Measurements from ENCODE around the gene SLC36A4. TPM values are rescaled to one million over a fixed set of nuclear protein-coding genes. Genes with fewer than 3 reads are reported as not detected.

Gene SLC36A4
- total and polyA plus RNA-seq, 2 of the 13 experiments (the other 11 are each of a cell fraction or from before 2014, with no cell fraction given) = 7.3 to 9.5 TPM

DNA sequence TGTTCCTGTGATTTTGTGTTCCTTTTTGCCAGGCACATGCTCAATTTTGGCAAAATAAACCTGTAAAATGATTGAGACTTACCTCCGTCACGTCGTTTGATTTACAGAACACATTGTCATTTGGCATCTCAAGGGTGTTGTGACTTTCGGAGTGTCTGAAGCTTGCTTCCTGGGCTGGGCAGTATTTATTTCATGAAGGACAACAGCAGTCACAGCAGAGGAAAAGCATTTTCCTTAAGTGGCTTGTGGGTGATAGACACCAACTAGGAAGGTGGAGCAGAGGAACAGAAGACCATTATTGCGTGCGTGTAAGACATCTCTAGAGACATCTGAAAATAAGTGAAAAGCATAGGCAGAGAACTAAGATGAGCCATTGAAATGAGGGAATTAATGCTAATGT lies 80.2 kb downstream of the SLC36A4 start:
- intact Hi-C loops (cut with micrococcal nuclease; ENCODE audit: unreplicated experiment) = no loop called here
- Histone ChIP-seq H3K4me3 (replicated peaks in 1 of 3; ENCODE audit: insufficient read depth in 1 of 3, low read depth in 2 of 3, low read length in 3 of 3) (no peak overlapping the region), H3K27ac (ENCODE audit: extremely low read length, insufficient read depth, low read length) (no peak overlapping the region), H4K20me1 (ENCODE audit: insufficient read depth, low read length) (no peaks in the 10 kb centered on the region), H3K4me1 (ENCODE audit: insufficient read depth, low read length) (no peaks in the 10 kb centered on the region), H2AFZ (ENCODE audit: low read length) (no peak overlapping the region), H3K27me3 (ENCODE audit: control insufficient read depth in 1 of 2, insufficient read depth in 2 of 2, low read length in 2 of 2) (no peaks in the 10 kb centered on the region; a peak in 1 of 5 replicates), H3K79me2 (ENCODE audit: insufficient read depth, low read length) (no peaks in the 10 kb centered on the region), H3K4me2 (ENCODE audit: low read depth, low read length) (no peak overlapping the region), H3K9me3 (ENCODE audit: low read length) (no peaks in the 10 kb centered on the region), H3K9ac (ENCODE audit: insufficient read depth, low read depth, low read length) (no peak overlapping the region), H3K36me3 (replicated peaks in 1 of 2; ENCODE audit: control insufficient read depth in 1 of 2, insufficient read depth in 2 of 2, low read length in 2 of 2) (no peaks in the 10 kb centered on the region)
- no peak for ATAC-seq
- no peak for FAIRE-seq
- no TSS peak for BruUV-seq (replicated peaks)
- POLR2A ChIA-PET = no interaction called here
- in situ Hi-C loops (cut with HindIII; ENCODE audit: extremely low pct_ligation_motif_present, low pct_unique_long_range_greater_than_20kb) = no loop called here
- TF ChIP-seq ZNF614 (CRISPR knock-in tag; IDR thresholded peaks at IDR 0.05; ENCODE audit: borderline replicate concordance) (no peak), XRCC5 (optimal IDR thresholded peaks at IDR 0.05; ENCODE audit: low read length) (no peak), ARNT2 (CRISPR knock-in tag; IDR thresholded peaks at IDR 0.05; ENCODE audit: low read depth) (no peak), ZNF558 (CRISPR knock-in tag; IDR thresholded peaks at IDR 0.05; ENCODE audit: borderline replicate concordance) (no peak), NCOR1 (IDR thresholded peaks at IDR 0.05; ENCODE audit: borderline replicate concordance, low read length) (no peak), ZFP1 (CRISPR knock-in tag; IDR thresholded peaks at IDR 0.05) (no peak), RCOR2 (CRISPR knock-in tag; IDR thresholded peaks at IDR 0.05) (no peak), ZNF331 (CRISPR knock-in tag; IDR thresholded peaks at IDR 0.05) (no peak), KMT2A (CRISPR knock-in tag; IDR thresholded peaks at IDR 0.05) (no peak), SIN3B (IDR thresholded peaks at IDR 0.05; ENCODE audit: low read length) (no peak), SYNCRIP (IDR thresholded peaks at IDR 0.05; ENCODE audit: insufficient read depth, low read depth, low read length) (no peak)
- TF ChIP-seq, protein P1, sequence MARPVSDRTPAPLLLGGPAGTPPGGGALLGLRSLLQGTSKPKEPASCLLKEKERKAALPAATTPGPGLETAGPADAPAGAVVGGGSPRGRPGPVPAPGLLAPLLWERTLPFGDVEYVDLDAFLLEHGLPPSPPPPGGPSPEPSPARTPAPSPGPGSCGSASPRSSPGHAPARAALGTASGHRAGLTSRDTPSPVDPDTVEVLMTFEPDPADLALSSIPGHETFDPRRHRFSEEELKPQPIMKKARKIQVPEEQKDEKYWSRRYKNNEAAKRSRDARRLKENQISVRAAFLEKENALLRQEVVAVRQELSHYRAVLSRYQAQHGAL (CRISPR knock-in tag; IDR thresholded peaks at IDR 0.05; ENCODE audit: not compliant biosample characterization) = no peak
- TF ChIP-seq, protein P2, sequence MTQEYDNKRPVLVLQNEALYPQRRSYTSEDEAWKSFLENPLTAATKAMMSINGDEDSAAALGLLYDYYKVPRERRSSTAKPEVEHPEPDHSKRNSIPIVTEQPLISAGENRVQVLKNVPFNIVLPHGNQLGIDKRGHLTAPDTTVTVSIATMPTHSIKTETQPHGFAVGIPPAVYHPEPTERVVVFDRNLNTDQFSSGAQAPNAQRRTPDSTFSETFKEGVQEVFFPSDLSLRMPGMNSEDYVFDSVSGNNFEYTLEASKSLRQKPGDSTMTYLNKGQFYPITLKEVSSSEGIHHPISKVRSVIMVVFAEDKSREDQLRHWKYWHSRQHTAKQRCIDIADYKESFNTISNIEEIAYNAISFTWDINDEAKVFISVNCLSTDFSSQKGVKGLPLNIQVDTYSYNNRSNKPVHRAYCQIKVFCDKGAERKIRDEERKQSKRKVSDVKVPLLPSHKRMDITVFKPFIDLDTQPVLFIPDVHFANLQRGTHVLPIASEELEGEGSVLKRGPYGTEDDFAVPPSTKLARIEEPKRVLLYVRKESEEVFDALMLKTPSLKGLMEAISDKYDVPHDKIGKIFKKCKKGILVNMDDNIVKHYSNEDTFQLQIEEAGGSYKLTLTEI (CRISPR knock-in tag; conservative IDR thresholded peaks at IDR 0.05) = no peak
- TF ChIP-seq, protein P3, sequence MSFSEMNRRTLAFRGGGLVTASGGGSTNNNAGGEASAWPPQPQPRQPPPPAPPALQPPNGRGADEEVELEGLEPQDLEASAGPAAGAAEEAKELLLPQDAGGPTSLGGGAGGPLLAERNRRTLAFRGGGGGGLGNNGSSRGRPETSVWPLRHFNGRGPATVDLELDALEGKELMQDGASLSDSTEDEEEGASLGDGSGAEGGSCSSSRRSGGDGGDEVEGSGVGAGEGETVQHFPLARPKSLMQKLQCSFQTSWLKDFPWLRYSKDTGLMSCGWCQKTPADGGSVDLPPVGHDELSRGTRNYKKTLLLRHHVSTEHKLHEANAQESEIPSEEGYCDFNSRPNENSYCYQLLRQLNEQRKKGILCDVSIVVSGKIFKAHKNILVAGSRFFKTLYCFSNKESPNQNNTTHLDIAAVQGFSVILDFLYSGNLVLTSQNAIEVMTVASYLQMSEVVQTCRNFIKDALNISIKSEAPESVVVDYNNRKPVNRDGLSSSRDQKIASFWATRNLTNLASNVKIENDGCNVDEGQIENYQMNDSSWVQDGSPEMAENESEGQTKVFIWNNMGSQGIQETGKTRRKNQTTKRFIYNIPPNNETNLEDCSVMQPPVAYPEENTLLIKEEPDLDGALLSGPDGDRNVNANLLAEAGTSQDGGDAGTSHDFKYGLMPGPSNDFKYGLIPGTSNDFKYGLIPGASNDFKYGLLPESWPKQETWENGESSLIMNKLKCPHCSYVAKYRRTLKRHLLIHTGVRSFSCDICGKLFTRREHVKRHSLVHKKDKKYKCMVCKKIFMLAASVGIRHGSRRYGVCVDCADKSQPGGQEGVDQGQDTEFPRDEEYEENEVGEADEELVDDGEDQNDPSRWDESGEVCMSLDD (CRISPR knock-in tag; IDR thresholded peaks at IDR 0.05; ENCODE audit: borderline replicate concordance) = no peak
- TF ChIP-seq, protein P4, sequence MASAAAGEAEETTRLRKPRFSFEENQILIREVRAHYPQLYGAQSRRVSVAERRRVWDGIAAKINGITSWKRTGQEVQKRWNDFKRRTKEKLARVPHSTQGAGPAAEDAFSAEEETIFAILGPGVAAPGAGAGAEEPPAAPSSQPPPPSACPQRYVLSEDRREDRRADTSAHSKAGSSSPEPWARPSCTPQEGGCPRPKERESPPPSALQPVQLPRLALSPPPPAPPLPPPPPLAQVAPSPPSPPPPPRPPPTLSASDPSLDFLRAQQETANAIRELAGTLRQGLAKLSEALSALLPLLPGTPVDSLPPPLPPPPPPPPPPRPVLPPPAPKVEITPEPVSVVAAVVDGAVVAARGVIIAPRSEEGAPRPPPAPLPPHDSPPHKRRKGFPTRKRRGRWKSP (CRISPR knock-in tag; IDR thresholded peaks at IDR 0.05) = no peak
- CTCF ChIA-PET (ENCODE audit: low intra/inter-chr PET ratio, low total read pairs) = no interaction called here
- WGBS (ENCODE audit: low lambda C conversion rate) = 85% methylated on average over 6 of the region's 6 CpGs
- DNase-seq (ENCODE audit: low spot score) = no peak

Data from HepG2 (cell line).